ENCODE data around the gene TM6SF1.

DNA sequence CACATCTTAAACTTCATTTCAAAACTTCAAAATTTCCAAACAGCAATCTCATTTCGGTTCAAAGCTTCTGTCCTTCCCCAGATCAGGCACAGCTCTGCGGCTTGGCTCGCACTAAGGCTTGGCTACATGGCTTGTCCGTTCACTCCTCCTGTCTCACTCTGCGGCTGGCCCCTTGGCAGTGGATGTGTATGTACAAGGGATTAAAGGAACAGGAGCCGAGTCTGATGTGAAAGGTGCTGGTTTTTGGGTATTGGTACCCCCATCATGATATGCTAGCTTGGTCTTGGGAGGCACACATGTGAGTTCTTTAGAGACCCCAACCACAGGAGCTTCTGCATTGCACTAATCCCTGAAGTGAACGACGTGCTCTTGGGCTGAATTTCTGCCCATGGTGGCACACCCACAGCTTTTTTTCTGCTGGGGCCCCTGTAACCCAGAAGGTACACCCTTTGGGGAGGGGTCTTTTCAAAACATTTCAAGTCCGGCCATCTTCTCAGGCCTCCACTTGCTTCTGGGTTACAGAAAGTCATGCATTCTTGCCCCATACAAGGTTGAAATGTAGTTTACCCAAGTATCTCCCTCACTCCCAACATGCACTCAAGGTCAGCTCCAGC lies 12.6 kb downstream of the TM6SF1 start:
- no peak for TF ChIP-seq CTCF (conservative IDR thresholded peaks at IDR 0.05 in 1 of 2, IDR thresholded peaks at IDR 0.05 in 1 of 2; ENCODE audit: low read depth in 1 of 2, low read length in 2 of 2)
- TF ChIP-seq EZH2 (IDR thresholded peaks at IDR 0.05; ENCODE audit: low read length, missing control alignments) = no peak

All from fibroblast of lung (primary cell).